Gastroesophageal sphincter (tissue), 4 donors: Measurements from ENCODE around the gene MTMR2. TPM values are rescaled to one million over a fixed set of nuclear protein-coding genes. Genes with fewer than 3 reads are reported as not detected.
"Not testable (repeated sequence)": the region's sequence is repeated elsewhere in the genome, so short reads cannot be mapped to it uniquely, and the experiment has no call there.

Experiments used
- ATAC-seq: fragments of 150-250 bp; one replicate; pipeline ENCODE4 v1.9.1; 2016; ENCODE audit warnings: mild to moderate bottlenecking, moderate library complexity
- H3K27ac ChIP-seq, 4 donors: fragments of 200-600 bp; sonication (generic) in 3 of 4; 1 replicate in 3 of 4; 2 replicates in 1 of 4; pipeline ENCODE4 v1.5.1; 2016 to 2019
- H3K27me3 ChIP-seq: fragments of 200-600 bp; sonication (generic); one replicate; pipeline ENCODE4 v1.5.1; 2019
- H3K36me3 ChIP-seq, 2 donors: fragments of 200-600 bp; sonication (generic); one replicate each; pipeline ENCODE4 v1.5.1; 2019; ENCODE audit warnings: control low read depth in 1 of 2
- H3K4me1 ChIP-seq, 3 donors: fragments of 200-600 bp; sonication (generic); 1 replicate in 2 of 3; 2 replicates in 1 of 3; pipeline ENCODE4 v1.5.1; 2016 to 2019; ENCODE audit warnings: control low read depth in 2 of 3
- H3K4me3 ChIP-seq, 2 donors: fragments of 200-600 bp; sonication (generic); one replicate each; pipeline ENCODE4 v1.5.1; 2019; ENCODE audit warnings: mild to moderate bottlenecking in 1 of 2, moderate library complexity in 1 of 2
- H3K9me3 ChIP-seq, 3 donors: fragments of 200-600 bp; sonication (generic); one replicate each; pipeline ENCODE4 v1.5.1; 2017 to 2019; ENCODE audit warnings: control low read depth in 2 of 3
- CTCF ChIP-seq, 4 experiments: fragments of 200-600 bp in 2 of 4; fragments of 450-650 bp in 2 of 4; sonication (generic) in 1 of 4; IDR thresholded peaks; one replicate each; pipeline ENCODE4 v1.5.1; 2017 to 2019; ENCODE audit warnings: antibody characterized with exemption in 4 of 4, mild to moderate bottlenecking in 2 of 4, moderate library complexity in 2 of 4
- EP300 ChIP-seq: sonication (generic); formaldehyde crosslinking; IDR thresholded peaks from one replicate; pipeline ENCODE4 v1.6.1; 2017; ENCODE audit warnings: antibody characterized with exemption, mild to moderate bottlenecking
- POLR2A ChIP-seq, 2 donors: fragments of 450-650 bp; IDR thresholded peaks; one replicate each; pipeline ENCODE4 v1.6.1; 2017; ENCODE audit warnings: antibody characterized with exemption in 2 of 2, mild to moderate bottlenecking in 2 of 2, moderate library complexity in 1 of 2
- POLR2AphosphoS5 ChIP-seq: sonication (generic); formaldehyde crosslinking; IDR thresholded peaks from one replicate; pipeline ENCODE4 v1.6.1; 2017; ENCODE audit warnings: antibody characterized with exemption
- WGBS, 2 donors: methylation state at CpG; one replicate each; pipeline ENCODE4 v1.1.5; 2018; ENCODE audit warnings: low coverage in 1 of 2; 5-methylcytosine and 5-hydroxymethylcytosine counted together
- total RNA-seq, 4 donors: library from RNA; depleted of rRNA; stranded (reverse); fragments of >200 nt; gene quantifications; one replicate each; pipeline ENCODE4 v1.1.0, GENCODE V29; 2016

The MTMR2 gene
- total RNA-seq, 4 donors from 2014 or later: 26.0 to 36.4 (median 34.7) TPM

GRCh38 chr11:95827696-95828095 lies 96.2 kb downstream of the MTMR2 start:
- no peak for ATAC-seq
- Histone ChIP-seq H3K27me3 (no peaks in the 10 kb centered on the region), H3K27ac (no peak overlapping the region), H3K36me3 (peaks cover 0 to 91% of the 10 kb centered on the region in 2 donors), H3K9me3 (no peaks in the 10 kb centered on the region), H3K4me3 (no peak overlapping the region), H3K4me1 (no peaks in the 10 kb centered on the region)
- TF ChIP-seq CTCF (IDR thresholded peaks at IDR 0.05): no peak
- no peak for TF ChIP-seq POLR2A (IDR thresholded peaks at IDR 0.05)
- no peak for TF ChIP-seq EP300
- no peak for TF ChIP-seq POLR2AphosphoS5
- WGBS, 2 donors: 59 to 70% methylated on average over 4 of the region's 4 CpGs

GRCh38 chr11:95821640-95822039 lies 102.3 kb downstream of the MTMR2 start:
- TF ChIP-seq POLR2AphosphoS5: no peak
- no peak for TF ChIP-seq EP300
- no peak for TF ChIP-seq CTCF (IDR thresholded peaks at IDR 0.05)
- TF ChIP-seq POLR2A (IDR thresholded peaks at IDR 0.05): no peak
- 56 to 77% methylated on average over 2 of the region's 2 CpGs for WGBS, 2 donors
- no peak overlapping the region for H3K4me3 ChIP-seq
- peaks cover 0 to 74% of the 10 kb centered on the region in 2 donors for H3K36me3 ChIP-seq
- ATAC-seq: no peak
- no peak overlapping the region for H3K27ac ChIP-seq
- H3K9me3 ChIP-seq: no peaks in the 10 kb centered on the region
- no peaks in the 10 kb centered on the region for H3K27me3 ChIP-seq
- H3K4me1 ChIP-seq: no peaks in the 10 kb centered on the region

GRCh38 chr11:95816037-95816436 lies 107.9 kb downstream of the MTMR2 start:
- Histone ChIP-seq H3K4me3 (no peak overlapping the region), H3K9me3 (no peaks in the 10 kb centered on the region), H3K27me3 (no peaks in the 10 kb centered on the region), H3K27ac (no peak overlapping the region), H3K4me1 (no peaks in the 10 kb centered on the region), H3K36me3 (peaks cover 0 to 49% of the 10 kb centered on the region in 2 donors)
- 87 to 91% methylated on average over 1 to 2 of the region's 2 CpGs for WGBS, 2 donors
- TF ChIP-seq CTCF (IDR thresholded peaks at IDR 0.05) (no peak), EP300 (no peak), POLR2AphosphoS5 (no peak), POLR2A (IDR thresholded peaks at IDR 0.05) (no peak)
- ATAC-seq: no peak

GRCh38 chr11:95811052-95811451 lies 112.9 kb downstream of the MTMR2 start:
- H3K4me1 ChIP-seq, H3K27ac ChIP-seq, H3K9me3 ChIP-seq, H3K4me3 ChIP-seq, H3K27me3 ChIP-seq, ATAC-seq: not testable (repeated sequence)
- 89 to 100% methylated on average over 2 of the region's 4 CpGs for WGBS, 2 donors
- peaks cover 0 to 32% of the 10 kb centered on the region in 2 donors for H3K36me3 ChIP-seq

- ATAC-seq, H3K27ac ChIP-seq, H3K27me3 ChIP-seq, H3K4me1 ChIP-seq, H3K9me3 ChIP-seq, H3K4me3 ChIP-seq: not testable (repeated sequence)
- H3K36me3 ChIP-seq: peaks cover 0 to 28% of the 10 kb centered on the region in 2 donors
- 67% methylated on average over 1 of the region's 6 CpGs; no CpG with 5 or more reads in 1 of the 2 donors for WGBS, 2 donors
Measured at GRCh38 chr11:95806464-95806863, 117.4 kb downstream of the MTMR2 start.

- ATAC-seq: no peak
- H3K4me3 ChIP-seq: no peak overlapping the region
- TF ChIP-seq EP300: no peak
- TF ChIP-seq POLR2AphosphoS5: no peak
- TF ChIP-seq POLR2A (IDR thresholded peaks at IDR 0.05): no peak
- TF ChIP-seq CTCF (IDR thresholded peaks at IDR 0.05): no peak
- no peaks in the 10 kb centered on the region for H3K9me3 ChIP-seq
- no peaks in the 10 kb centered on the region for H3K4me1 ChIP-seq
- WGBS, 2 donors: 72 to 86% methylated on average over 2 of the region's 2 CpGs
- peaks cover 0 to 34% of the 10 kb centered on the region in 2 donors for H3K36me3 ChIP-seq
- H3K27ac ChIP-seq: no peak overlapping the region
- no peaks in the 10 kb centered on the region for H3K27me3 ChIP-seq
Measured at GRCh38 chr11:95805869-95806268, 118.0 kb downstream of the MTMR2 start.
